Medulla oblongata (tissue), 1 donor: ENCODE results near the gene TLL2.

Experiments
- DNase-seq: peaks from one replicate; pipeline ENCODE4 v3.0.0-alpha.2; 2015; ENCODE audit errors: extremely low spot score

TLL2 gene

GRCh38 chr10:96463562-96463961 lies 50.2 kb downstream of the TLL2 start:
- no peak for DNase-seq

- DNase-seq, result no peak
Measured at GRCh38 chr10:96462606-96463151, 51.0 kb downstream of the TLL2 start.

- DNase-seq, result no peak
Measured at GRCh38 chr10:96460316-96460715, 53.4 kb downstream of the TLL2 start.

- no peak for DNase-seq
Measured at GRCh38 chr10:96457341-96457740, 56.4 kb downstream of the TLL2 start.

- DNase-seq, result no peak
Measured at GRCh38 chr10:96456296-96456840, 57.4 kb downstream of the TLL2 start.

- no peak for DNase-seq
Measured at GRCh38 chr10:96453856-96454583, 59.7 kb downstream of the TLL2 start.

- DNase-seq, result no peak
Measured at GRCh38 chr10:96452494-96453153, 61.1 kb downstream of the TLL2 start.

GRCh38 chr10:96450529-96451207 lies 63.1 kb downstream of the TLL2 start:
- DNase-seq, result no peak

- no peak for DNase-seq
Measured at GRCh38 chr10:96448558-96448957, 65.2 kb downstream of the TLL2 start.

GRCh38 chr10:96448021-96448457 lies 65.7 kb downstream of the TLL2 start:
- DNase-seq, result no peak

- DNase-seq, result no peak
Measured at GRCh38 chr10:96446966-96447596, 66.6 kb downstream of the TLL2 start.

- no peak for DNase-seq
Measured at GRCh38 chr10:96441987-96442643, 71.6 kb downstream of the TLL2 start.

GRCh38 chr10:96441322-96441885 lies 72.3 kb downstream of the TLL2 start:
- DNase-seq, result no peak

- DNase-seq, result no peak
Measured at GRCh38 chr10:96440361-96441292, 73.1 kb downstream of the TLL2 start.

GRCh38 chr10:96439725-96440124 lies 74.0 kb downstream of the TLL2 start:
- DNase-seq, result no peak

GRCh38 chr10:96436035-96436434 lies 77.7 kb downstream of the TLL2 start:
- DNase-seq, result no peak

GRCh38 chr10:96431211-96431970 lies 82.3 kb downstream of the TLL2 start:
- DNase-seq, result no peak

GRCh38 chr10:96427291-96427690 lies 86.4 kb downstream of the TLL2 start:
- DNase-seq, result no peak

GRCh38 chr10:96422525-96422924 lies 91.2 kb downstream of the TLL2 start:
- DNase-seq, result no peak
